ENCODE results near the gene GMDS. TPM values are rescaled to one million over a fixed set of nuclear protein-coding genes. Genes with fewer than 3 reads are reported as not detected.
"Not testable (repeated sequence)": the region's sequence is repeated elsewhere in the genome, so short reads cannot be mapped to it uniquely, and the experiment has no call there.

The GMDS gene
- total RNA-seq, 1 donor from 2014 or later = 18.1 TPM

GRCh38 chr6:1868561-1869261 is 376.7 kb downstream of the GMDS start:
- DNase-seq (ENCODE audit: low read depth, low spot score) = no peak

GRCh38 chr6:1867197-1867596 is 378.2 kb downstream of the GMDS start:
- DNase-seq (ENCODE audit: low read depth, low spot score) = no peak

GRCh38 chr6:1865585-1865984 is 379.8 kb downstream of the GMDS start:
- no peak for DNase-seq (ENCODE audit: low read depth, low spot score)

GRCh38 chr6:1864496-1864895 is 380.9 kb downstream of the GMDS start:
- DNase-seq (ENCODE audit: low read depth, low spot score) = no peak

GRCh38 chr6:1862411-1862810 is 383.0 kb downstream of the GMDS start:
- DNase-seq (ENCODE audit: low read depth, low spot score) = no peak

GRCh38 chr6:1860756-1861348 is 384.6 kb downstream of the GMDS start:
- no peak for DNase-seq (ENCODE audit: low read depth, low spot score)

- DNase-seq (ENCODE audit: low read depth, low spot score) = no peak
Observed at GRCh38 chr6:1858859-1859258, 386.5 kb downstream of the GMDS start.

GRCh38 chr6:1858196-1858595 is 387.2 kb downstream of the GMDS start:
- DNase-seq (ENCODE audit: low read depth, low spot score) = no peak

GRCh38 chr6:1856381-1856780 is 389.0 kb downstream of the GMDS start:
- DNase-seq (ENCODE audit: low read depth, low spot score) = no peak

- DNase-seq (ENCODE audit: low read depth, low spot score) = no peak
Observed at GRCh38 chr6:1855890-1856289, 389.5 kb downstream of the GMDS start.

- DNase-seq (ENCODE audit: low read depth, low spot score) = no peak
Observed at GRCh38 chr6:1854296-1854695, 391.1 kb downstream of the GMDS start.

GRCh38 chr6:1853761-1854160 is 391.6 kb downstream of the GMDS start:
- no peak for DNase-seq (ENCODE audit: low read depth, low spot score)

GRCh38 chr6:1851681-1852456 is 393.5 kb downstream of the GMDS start:
- no peak for DNase-seq (ENCODE audit: low read depth, low spot score)

GRCh38 chr6:1850840-1851157 is 394.6 kb downstream of the GMDS start:
- DNase-seq (ENCODE audit: low read depth, low spot score) = no peak

- DNase-seq (ENCODE audit: low read depth, low spot score) = no peak
Observed at GRCh38 chr6:1850121-1850839, 395.1 kb downstream of the GMDS start.

- no peak for DNase-seq (ENCODE audit: low read depth, low spot score)
Observed at GRCh38 chr6:1849691-1850090, 395.7 kb downstream of the GMDS start.

- DNase-seq (ENCODE audit: low read depth, low spot score) = no peak
Observed at GRCh38 chr6:1848752-1849151, 396.7 kb downstream of the GMDS start.

GRCh38 chr6:1846611-1847010 is 398.8 kb downstream of the GMDS start:
- DNase-seq (ENCODE audit: low read depth, low spot score) = no peak

- not testable (repeated sequence) for DNase-seq (ENCODE audit: low read depth, low spot score)
Observed at GRCh38 chr6:1845543-1845942, 399.9 kb downstream of the GMDS start.

- no peak for DNase-seq (ENCODE audit: low read depth, low spot score)
Observed at GRCh38 chr6:1842334-1842733, 403.1 kb downstream of the GMDS start.

- no peak for DNase-seq (ENCODE audit: low read depth, low spot score)
Observed at GRCh38 chr6:1841136-1841535, 404.3 kb downstream of the GMDS start.

GRCh38 chr6:1840491-1841121 is 404.8 kb downstream of the GMDS start:
- no peak for DNase-seq (ENCODE audit: low read depth, low spot score)
